Cardiac septum (tissue), 1 donor: ENCODE measurements around the gene FCRLA. TPM values are rescaled to one million over a fixed set of nuclear protein-coding genes. Genes with fewer than 3 reads are reported as not detected.

Experiments
- DNase-seq: peaks from one replicate; pipeline ENCODE4 v3.0.0-alpha.2; 2020; ENCODE audit warnings: low spot score
- intact Hi-C: fragments of 100-400 bp; cut with DNase I; formaldehyde crosslinking; loops from one replicate; pipeline ENCODE4 v1.14.0; 2022
- total RNA-seq: library from RNA; stranded (reverse); fragmentation: NEBNext Ultra II Directional; extraction: Animal tissue kit (Norgen Biotek cat#: 25700); gene quantifications from one replicate; pipeline ENCODE4 v1.2.1, GENCODE V29; 2021
- donor health status: DM: no; HTN: no; CAD: no.

The FCRLA gene
- total RNA-seq, 1 donor from 2014 or later, result 0.40 TPM

GRCh38 chr1:161728376-161729226 is 21.6 kb downstream of the FCRLA start:
- intact Hi-C loops, result loop anchor here (5.0 kb wide), 1 partner anchor 531 kb away; the partner anchor contains the start of gene ADAMTS4
- DNase-seq, result no peak

GRCh38 chr1:161730050-161730564 is 23.1 kb downstream of the FCRLA start:
- DNase-seq, result no peak
- intact Hi-C loops, result loop anchor here (10.0 kb wide), 2 partner anchors 165 to 335 kb away; no protein-coding TSS in a partner anchor

- DNase-seq, result no peak
- intact Hi-C loops, result loop anchor here (10.0 kb wide), 2 partner anchors 166 to 336 kb away; no protein-coding TSS in a partner anchor
These were observed 24.2 kb downstream of the FCRLA start for GRCh38 chr1:161731241-161731640.

DNA sequence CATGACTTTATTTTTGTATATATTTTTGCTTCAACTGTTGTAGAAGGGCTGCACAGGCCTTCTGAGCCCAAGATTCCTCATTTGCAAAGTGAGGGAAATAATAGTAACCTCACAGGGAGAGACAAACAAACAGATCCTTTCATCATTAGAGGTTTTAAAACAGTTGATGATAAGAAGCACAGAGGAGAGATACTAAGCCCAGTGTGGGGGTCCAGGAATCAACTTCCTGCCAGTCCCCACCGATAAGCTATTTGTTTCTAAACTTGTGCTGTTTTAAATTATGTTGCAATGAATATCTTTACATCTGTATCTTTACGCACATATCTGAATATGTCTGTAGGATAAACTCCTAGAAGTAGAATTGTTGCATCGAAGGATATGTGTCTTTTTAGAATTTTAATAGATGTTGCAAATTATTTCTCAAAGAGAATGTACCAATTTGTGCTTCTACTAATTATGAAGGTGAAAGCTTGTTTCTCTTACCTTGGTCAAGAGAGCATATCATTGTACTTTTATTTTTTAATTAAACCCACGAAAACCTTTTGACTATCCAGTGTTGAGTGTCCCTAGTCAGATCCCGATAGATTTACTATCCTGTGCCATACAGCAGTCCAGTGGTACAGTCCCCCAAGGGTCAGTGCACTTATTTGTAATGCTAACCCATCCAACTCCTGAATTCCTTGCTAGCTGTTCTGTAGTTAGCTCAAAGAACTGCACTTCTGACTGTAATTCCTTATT is 25.1 kb downstream of the FCRLA start:
- DNase-seq, result no peak
- intact Hi-C loops, result loop anchor here (10.0 kb wide), 2 partner anchors 167 to 337 kb away; no protein-coding TSS in a partner anchor

- intact Hi-C loops, result loop anchor here (10.0 kb wide), 2 partner anchors 169 to 339 kb away; no protein-coding TSS in a partner anchor
- no peak for DNase-seq
These were observed 26.5 kb downstream of the FCRLA start for GRCh38 chr1:161733526-161733925.

DNA sequence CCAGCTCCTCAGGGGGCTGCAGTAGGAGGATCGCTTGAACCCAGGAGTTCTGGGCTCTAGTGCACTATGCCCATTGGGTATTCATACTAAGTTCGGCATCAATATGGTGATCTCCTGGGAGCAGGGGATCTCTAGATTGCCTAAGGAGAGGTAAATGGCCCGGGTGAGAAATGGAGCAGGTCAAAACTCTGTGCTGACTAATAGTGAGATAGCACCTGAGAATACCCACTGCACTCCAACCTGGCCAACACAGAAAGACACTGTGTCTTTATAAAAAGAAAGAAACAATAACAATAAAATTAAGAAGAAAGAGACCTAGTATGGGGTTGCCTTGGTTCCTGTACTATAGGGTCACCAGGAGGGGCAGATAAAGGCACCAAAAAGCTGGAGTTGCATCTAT is 28.8 kb downstream of the FCRLA start:
- intact Hi-C loops, result loop anchor here (5.0 to 10.0 kb wide), 3 partner anchors 89 to 341 kb away; no protein-coding TSS in a partner anchor
- no peak for DNase-seq

GRCh38 chr1:161736335-161736969 is 29.4 kb downstream of the FCRLA start:
- intact Hi-C loops, result loop anchor here (5.0 to 10.0 kb wide), 3 partner anchors 89 to 342 kb away; no protein-coding TSS in a partner anchor
- no peak for DNase-seq

DNA sequence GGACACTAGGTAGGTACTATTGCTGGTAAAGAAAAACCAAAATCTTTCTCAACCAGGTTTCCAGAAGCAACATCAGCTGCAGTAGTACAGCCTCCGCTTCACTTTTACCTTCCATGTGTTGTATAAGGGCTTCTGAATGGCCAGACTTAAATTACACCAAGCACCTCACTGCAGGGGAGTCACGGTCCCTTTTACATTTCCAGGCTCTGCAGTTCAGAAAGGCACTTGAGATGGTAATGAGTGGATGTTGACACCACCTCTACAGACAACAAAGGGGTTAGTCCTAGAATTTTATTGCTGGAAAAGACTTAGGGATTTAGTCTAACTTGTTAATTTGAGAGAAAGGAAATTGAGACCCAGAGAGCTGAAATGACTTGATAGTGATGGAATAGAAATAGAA is 30.6 kb downstream of the FCRLA start:
- DNase-seq, result no peak
- intact Hi-C loops, result loop anchor here (5.0 to 10.0 kb wide), 3 partner anchors 90 to 343 kb away; no protein-coding TSS in a partner anchor

DNA sequence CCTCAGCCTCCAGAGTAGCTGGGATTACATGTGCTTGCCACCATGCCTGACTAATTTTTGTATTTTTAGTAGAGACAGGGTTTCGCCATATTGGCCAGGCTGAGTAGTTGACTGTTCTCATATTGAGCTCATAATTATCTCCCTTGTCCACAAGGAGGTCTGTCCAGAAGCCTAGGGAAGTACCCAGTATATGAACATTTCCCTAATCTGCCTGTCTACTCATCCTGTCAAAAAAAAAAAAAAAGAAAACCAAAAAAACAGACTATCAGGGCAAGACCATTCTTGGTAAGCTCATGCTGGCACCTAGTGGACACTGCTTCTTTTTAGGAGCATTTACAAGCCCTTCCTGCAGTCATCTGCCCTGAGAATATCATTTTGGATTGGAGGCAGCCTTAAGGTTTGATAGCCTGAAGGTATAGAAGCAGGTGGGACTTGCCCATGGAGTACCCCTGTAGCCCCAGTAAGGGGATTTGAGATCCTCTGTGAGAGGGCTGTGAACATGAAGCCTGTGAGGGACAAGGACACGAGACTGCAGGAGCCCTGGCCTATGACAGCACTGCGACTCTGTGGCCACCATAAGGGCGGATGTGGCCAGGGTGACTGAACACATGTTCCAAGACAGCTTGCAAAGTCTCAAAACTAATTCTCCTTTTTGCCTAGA is 31.7 kb downstream of the FCRLA start:
- DNase-seq, result peak; percentile 77
- intact Hi-C loops, result loop anchor here (5.0 to 10.0 kb wide), 3 partner anchors 91 to 344 kb away; no protein-coding TSS in a partner anchor

DNA sequence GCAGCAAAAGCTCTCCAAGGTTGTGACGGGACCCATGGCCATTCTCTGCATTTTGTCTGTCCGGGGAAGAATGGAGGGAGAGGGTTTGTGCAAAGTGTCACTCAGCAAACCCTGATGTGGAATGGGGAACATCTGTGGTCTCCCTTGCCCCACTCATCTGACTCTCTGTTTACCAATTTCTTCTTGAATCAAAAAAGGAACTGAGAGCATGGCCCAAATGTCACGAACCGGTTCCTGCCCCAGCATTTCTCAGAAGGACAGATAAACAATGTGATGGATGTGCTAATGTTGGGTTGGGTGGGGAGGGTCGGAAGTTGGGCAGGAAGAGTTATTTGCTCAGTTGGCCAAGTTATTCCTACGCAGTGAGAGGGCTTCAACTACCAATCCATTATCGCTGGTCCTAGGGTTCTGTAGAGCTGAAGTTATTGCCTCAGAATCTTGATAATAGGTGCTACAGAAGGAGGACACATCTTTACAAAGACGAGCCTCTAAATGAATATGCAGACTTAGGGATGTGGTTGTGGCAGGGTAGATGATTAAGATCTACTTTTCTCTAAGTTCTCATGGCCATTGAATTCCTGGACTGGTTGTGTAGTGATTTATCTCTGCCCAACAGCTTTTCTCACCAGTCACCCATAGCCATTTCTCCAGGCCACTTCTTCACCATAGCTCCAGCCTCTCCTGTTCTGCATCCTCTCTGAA is 33.0 kb downstream of the FCRLA start:
- no peak for DNase-seq
- intact Hi-C loops, result loop anchor here (5.0 to 10.0 kb wide), 5 partner anchors 93 to 515 kb away; partner anchors contain the start of genes APOA2 and TOMM40L

- intact Hi-C loops, result loop anchor here (10.0 kb wide), 2 partner anchors 256 to 516 kb away; partner anchors contain the start of genes APOA2 and TOMM40L
- DNase-seq, result no peak
These were observed 33.9 kb downstream of the FCRLA start for GRCh38 chr1:161740921-161741320.

GRCh38 chr1:161743231-161743630 is 36.2 kb downstream of the FCRLA start:
- intact Hi-C loops, result loop anchor here (10.0 kb wide), 2 partner anchors 258 to 518 kb away; partner anchors contain the start of genes APOA2 and TOMM40L
- no peak for DNase-seq

DNA sequence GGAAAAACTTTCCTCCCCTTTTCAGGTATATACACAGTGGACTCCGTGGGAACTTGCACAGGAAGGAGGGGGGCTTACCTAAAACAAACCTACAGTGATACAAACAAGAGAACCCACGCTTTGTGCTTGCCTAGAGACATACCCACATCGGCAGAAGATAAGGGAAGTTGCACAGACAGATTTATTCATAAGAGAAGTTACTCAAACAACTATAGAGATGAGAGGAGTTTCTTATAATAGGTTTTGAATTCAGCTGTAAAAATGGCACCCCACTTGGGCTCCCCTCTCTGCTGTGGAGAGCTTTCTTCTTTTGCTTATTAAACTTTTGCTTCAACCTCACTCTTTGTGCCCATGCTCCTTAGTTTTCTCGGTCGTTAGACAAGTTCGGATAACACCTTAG is 40.8 kb downstream of the FCRLA start:
- no peak for DNase-seq
- intact Hi-C loops, result loop anchor here (10.0 kb wide), 2 partner anchors 263 to 523 kb away; partner anchors contain the start of genes APOA2 and TOMM40L

DNA sequence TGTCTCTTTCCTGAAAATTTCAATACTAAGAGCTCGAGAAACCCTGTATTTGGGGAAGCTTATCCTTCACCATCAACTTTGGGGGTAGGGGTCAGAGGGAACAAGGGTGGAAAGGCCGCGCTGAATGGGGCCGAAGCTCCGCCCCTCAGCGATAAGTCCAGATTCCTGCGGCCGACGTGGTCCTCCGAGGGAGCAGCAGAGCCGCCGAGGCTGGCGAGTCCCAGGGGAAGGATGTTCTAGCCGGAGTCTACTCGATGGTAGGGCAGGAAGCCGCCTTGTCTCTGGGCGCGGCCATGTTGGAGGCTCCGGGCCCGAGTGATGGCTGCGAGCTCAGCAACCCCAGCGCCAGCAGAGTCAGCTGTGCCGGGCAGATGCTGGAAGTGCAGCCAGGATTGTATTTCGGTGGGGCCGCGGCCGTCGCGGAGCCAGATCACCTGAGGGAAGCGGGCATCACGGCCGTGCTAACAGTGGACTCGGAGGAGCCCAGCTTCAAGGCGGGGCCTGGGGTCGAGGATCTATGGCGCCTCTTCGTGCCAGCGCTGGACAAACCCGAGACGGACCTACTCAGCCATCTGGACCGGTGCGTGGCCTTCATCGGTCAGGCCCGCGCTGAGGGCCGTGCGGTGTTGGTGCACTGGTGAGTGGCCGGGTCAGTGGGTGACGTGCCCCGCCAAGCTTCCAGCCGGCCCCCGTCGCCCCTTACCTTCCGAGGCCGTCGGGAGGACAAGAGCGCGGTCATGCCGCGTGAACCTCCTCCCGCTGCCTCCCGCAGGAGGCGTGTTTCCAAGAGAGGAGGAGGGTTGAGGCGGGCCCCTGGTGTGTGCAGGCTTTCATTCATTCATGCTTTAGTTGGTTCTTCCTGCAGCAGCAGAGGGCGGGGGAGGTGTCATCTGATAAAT is 42.7 kb downstream of the FCRLA start, which contains the start of gene DUSP12:
Gene DUSP12 (plus strand): TSS at position 278 of the 899 bp plus-strand sequence. CDS start 16 bp downstream, at position 294.
- DNase-seq, result peak; percentile 96
- intact Hi-C loops, result loop anchor here (10.0 kb wide), 2 partner anchors 265 to 525 kb away; partner anchors contain the start of genes APOA2 and TOMM40L

- intact Hi-C loops, result loop anchor here (2.0 kb wide), 1 partner anchor 37 kb away; no protein-coding TSS in a partner anchor
- no peak for DNase-seq
These were observed 56.6 kb downstream of the FCRLA start for GRCh38 chr1:161763522-161764098.
